GM23248 (cell line): ENCODE measurements around the gene GPHN.

Experiments
- EZH2 ChIP-seq: fragments of 200-600 bp; sonication (generic); IDR thresholded peaks from 2 replicates; pipeline ENCODE4 v1.6.1; 2018; ENCODE audit warnings: antibody characterized with exemption, mild to moderate bottlenecking; ENCODE audit not compliant: insufficient read depth, poor library complexity, severe bottlenecking
- EZH2phosphoT487 ChIP-seq: fragments of 200-600 bp; sonication (generic); IDR thresholded peaks from 2 replicates; pipeline ENCODE4 v1.6.1; 2018; ENCODE audit warnings: antibody characterized with exemption, moderate library complexity, mild to moderate bottlenecking, low read depth; ENCODE audit not compliant: insufficient read depth

- no peak for TF ChIP-seq EZH2phosphoT487
- TF ChIP-seq EZH2: no peak
Observed at GRCh38 chr14:66507722-66508546, at the start of gene GPHN.
